Activated CD8-positive, alpha-beta memory T cell treated with anti-CD3 and anti-CD28 coated beads for 4 hours (primary cell): ENCODE results near the gene FGFRL1.
"Not testable (repeated sequence)": the region's sequence is repeated elsewhere in the genome, so short reads cannot be mapped to it uniquely, and the experiment has no call there.

Experiments
- DNase-seq, 2 donors: peaks; one replicate each; pipeline ENCODE4 v3.0.0-alpha.2; 2020; ENCODE audit warnings: low read depth in 2 of 2

The FGFRL1 gene

DNA sequence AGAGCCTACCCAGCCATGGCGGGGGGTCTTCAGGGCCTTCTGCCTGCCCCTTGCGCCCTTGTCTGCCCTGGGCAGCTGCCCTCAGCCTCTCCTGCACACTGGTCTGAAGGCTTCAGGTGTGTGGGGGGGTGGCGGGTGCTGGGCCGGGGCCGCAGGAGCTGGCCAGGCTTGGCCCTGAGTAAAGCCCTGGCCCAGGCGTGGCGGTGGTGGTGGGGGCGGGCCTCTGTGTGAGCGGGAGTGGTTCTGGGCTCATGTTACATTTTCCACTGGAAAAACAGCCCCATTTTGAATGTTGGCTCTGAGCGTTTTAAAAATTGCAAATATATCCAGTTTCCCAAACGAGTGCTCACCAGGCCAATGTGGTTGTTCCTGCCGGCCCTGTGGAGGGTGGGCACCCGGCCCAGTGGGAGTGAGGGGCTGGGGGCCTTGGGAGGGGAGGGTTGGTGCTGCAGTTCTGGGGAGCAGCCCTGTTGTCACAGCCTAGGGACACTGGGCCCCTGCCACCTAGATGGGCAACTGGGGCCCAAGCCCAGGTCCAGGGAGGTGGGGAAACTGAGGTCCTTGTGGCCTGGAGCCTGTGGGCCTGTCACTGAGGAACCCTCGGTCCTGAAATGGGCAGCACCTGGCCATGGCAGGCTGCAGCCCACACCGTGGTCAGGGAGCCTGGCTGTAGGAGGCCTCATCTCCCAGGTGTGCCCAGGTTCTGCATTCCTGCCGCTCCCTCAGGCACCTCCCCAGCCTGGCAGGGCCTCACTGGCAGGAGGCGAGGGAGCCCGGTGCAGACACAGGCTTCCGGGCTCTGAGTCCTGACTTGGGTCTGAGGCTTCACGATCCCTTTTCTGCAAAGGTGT is 28.3 kb downstream of the FGFRL1 start:
- no peak for DNase-seq

- DNase-seq, result no peak
Measured at GRCh38 chr4:1040344-1041146, 29.1 kb downstream of the FGFRL1 start.

DNA sequence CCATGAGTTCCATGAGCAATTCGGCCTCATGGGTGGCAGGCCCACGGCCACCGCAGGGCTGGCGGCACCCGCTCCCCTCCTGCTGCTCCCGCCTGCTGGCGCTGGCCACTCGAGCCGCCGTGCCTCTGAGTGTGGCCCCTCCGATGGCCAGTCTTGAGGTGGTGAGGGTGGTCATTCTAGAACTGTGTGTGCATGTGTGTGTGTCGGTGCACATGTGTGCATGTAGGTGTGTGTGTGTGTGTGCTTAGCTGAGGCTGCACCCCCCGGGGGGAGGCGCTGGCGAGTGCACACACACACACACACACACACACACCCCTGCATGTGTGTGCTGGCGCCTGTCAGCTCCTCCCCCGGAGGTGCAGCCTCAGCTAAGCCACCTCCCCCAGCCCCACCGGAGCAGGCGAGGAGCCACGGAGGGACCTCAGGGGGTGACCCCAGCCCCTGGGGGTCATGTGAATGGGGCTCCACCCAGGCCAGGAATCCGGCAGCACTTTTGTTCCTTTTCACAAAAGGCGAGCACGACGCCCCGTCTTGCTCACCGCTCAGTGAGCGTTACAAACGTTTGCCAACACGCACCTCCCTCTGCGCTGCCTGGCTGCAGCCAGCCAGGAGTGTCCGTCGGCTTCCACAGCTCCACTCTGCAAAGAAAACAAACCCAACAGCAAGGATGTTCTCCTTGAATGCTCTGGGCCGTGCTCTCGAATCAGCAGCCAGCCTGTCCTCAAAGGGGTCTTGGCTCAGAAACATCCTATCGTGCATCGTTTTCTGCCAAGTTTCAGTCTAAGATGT is 29.9 kb downstream of the FGFRL1 start:
- DNase-seq, result no peak

- DNase-seq, result no peak
Measured at GRCh38 chr4:1041936-1042330, 30.5 kb downstream of the FGFRL1 start.

GRCh38 chr4:1042352-1043055 is 31.1 kb downstream of the FGFRL1 start:
- no peak for DNase-seq

GRCh38 chr4:1043162-1043561 is 31.7 kb downstream of the FGFRL1 start:
- no peak for DNase-seq

DNA sequence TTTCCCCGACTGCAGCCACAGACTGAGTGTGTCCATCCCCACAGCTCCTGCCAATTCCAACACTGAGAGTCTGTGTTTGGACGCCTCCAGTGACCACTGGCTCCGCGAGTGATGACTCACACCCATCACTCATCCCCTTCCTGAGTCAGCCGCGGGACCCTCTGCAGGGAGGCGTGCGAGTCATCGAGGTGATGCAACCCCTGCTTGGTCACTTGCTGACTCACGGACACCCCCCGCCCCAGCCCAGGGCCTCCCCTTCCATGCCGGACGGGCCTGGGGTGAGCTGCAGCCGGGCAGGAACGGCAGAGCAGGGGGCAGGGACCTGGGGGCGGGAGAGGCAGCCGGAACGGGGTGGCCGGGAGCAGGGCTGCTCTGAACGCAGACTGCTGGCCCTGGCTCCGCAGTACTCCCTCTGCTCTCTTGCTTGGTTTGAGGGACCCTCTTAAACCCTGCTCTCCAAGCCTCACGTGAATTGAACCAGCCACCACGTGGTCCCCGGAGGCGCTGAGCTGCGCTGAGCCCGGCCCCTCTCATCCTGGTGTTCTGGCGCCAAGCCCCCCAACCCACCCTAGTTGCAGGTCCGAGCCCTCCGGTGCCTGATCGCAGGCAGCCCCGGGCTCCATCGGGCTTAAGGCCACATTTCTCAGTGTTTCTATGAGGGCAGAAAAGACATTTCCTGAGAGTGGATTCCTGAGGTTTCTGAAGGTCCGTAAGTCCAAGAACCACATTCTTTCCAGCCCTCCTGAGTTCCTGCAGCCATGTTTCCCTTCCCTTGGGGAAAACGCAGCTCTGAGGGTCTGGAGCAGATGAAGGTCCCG is 32.4 kb downstream of the FGFRL1 start:
- no peak for DNase-seq

DNA sequence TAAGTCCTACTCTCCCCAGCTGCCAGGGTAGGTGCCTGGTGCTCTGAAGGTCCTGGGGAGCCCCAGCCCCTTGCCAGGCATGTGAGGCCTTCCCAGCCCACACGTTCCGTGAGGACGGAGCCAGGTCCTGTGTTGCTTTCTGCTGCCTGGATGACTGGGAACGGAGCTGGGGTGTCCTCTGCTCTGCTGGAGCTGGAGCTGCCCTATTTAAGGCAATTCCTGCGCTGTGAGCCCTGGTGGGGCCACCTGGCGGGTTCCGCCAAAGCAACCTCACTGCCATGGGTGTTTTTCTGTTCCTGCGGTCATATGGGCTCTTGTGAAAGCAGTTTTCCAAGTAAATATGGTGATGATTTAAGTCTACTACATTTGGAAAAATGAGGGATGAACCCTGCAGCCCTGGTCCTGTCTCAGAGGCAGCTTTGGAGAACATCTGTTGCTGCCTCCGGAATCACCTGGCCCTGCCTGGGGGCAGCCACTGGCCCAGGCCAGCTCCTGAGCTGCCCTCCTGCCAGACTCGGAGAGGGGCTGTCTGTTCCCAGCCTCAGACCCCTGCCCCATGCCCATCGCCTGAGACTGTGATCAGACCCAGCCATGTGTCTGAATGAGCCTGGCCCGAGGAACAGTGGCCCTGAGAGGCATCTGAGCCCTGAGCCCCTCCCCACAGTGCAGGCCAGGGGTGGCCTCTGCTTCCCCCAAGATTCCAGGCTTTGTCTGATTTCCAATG is 33.2 kb downstream of the FGFRL1 start:
- no peak for DNase-seq

DNA sequence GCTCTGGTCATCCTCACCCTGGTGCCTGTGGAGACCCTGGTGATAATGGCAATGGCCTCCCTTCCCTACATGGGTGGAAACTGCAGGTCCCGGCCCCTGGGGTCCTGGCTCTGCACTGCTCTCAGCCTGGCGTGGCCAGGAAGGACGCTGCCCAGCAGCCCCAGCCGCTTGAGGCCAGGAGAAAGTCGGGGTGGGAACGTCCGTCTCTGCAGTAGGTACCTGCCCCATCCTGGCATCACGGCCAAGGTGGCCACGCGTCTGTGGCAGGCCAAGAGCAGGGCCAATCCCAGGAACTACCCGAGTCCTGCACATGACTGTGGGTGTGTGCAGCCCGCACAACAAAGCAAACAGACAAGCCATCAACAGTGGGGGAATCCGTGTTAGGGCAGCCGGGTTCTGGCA is 33.8 kb downstream of the FGFRL1 start:
- DNase-seq, result no peak

GRCh38 chr4:1045595-1046201 is 34.3 kb downstream of the FGFRL1 start:
- DNase-seq, result no peak

DNA sequence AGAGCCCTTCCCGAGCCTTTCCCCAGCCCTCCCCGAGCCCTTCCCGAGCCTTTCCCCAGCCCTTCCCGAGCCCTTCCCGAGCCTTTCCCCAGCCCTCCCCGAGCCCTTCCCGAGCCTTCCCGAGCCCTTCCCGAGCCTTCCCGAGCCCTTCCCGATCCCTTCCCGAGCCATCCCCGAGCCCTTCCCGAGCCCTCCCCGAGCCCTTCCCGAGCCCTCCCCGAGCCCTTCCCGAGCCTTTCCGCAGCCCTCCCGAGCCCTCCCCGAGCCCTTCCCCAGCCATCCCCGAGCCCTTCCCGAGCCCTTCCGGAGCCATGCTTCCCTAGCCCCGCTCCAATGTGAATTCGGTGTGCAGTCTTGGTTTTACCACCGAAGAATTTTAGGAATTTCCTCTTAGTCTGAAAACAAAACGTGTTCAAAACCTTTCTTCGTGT is 35.2 kb downstream of the FGFRL1 start:
- not testable (repeated sequence) for DNase-seq

- no peak for DNase-seq
Measured at GRCh38 chr4:1047106-1047975, 35.9 kb downstream of the FGFRL1 start.

- DNase-seq, result no peak
Measured at GRCh38 chr4:1047976-1048772, 36.7 kb downstream of the FGFRL1 start.

GRCh38 chr4:1048773-1049590 is 37.6 kb downstream of the FGFRL1 start:
- no peak for DNase-seq

GRCh38 chr4:1049591-1049905 is 38.1 kb downstream of the FGFRL1 start:
- DNase-seq, result no peak

GRCh38 chr4:1050486-1051213 is 39.2 kb downstream of the FGFRL1 start:
- no peak for DNase-seq
